ENCODE data around the gene RENBP. TPM values are rescaled to one million over a fixed set of nuclear protein-coding genes. Genes with fewer than 3 reads are reported as not detected.

Gene RENBP
- total RNA-seq, 2 donors from 2014 or later: 11.6 to 13.9 TPM

DNA sequence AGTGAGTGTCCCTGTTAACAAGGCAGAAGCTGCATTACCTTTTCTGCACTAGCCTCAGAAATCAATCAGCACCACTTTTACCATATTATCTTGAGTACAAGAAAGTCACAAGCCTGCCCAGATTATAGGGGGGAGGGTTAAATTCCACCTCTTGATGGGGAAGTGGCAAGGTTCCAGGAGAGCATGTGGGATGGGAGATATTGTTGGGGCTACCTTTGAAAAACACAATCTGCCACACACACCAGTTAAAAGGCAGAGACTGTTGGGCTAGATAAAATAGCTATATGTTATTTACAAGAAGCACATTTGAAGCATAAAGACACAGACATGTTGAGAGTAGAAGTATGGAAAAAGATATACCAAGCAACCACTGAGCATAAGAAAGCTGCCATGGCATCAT, 46.5 kb downstream of the RENBP start:
- Mint-ChIP-seq H3K27me3 (ENCODE audit: low read depth) (peaks cover 40% of the 10 kb centered on the region), H3K36me3 (ENCODE audit: insufficient read depth in 2 of 2) (no peaks in the 10 kb centered on the region), H3K4me1 (ENCODE audit: low read depth) (peaks cover 28% of the 10 kb centered on the region), H3K4me3 (no peak overlapping the region), H3K27ac (no peak overlapping the region), H3K9me3 (peaks cover 0 to 1% of the 10 kb centered on the region in 2 donors)
- no peak for ATAC-seq (replicated peaks in 1 of 2)
- no peak for DNase-seq

GRCh38 chrX:153889123-153889522, 55.3 kb downstream of the RENBP start:
- H3K4me3 Mint-ChIP-seq: no peak overlapping the region
- no peaks in the 10 kb centered on the region for H3K36me3 Mint-ChIP-seq (ENCODE audit: insufficient read depth in 2 of 2)
- H3K27me3 Mint-ChIP-seq (ENCODE audit: low read depth): peaks cover 53% of the 10 kb centered on the region
- peaks cover 4% of the 10 kb centered on the region for H3K4me1 Mint-ChIP-seq (ENCODE audit: low read depth)
- ATAC-seq (replicated peaks in 1 of 2): no peak
- H3K9me3 Mint-ChIP-seq: no peaks in the 10 kb centered on the region
- no peak overlapping the region for H3K27ac Mint-ChIP-seq
- DNase-seq: no peak

- Mint-ChIP-seq H3K9me3 (no peaks in the 10 kb centered on the region), H3K4me1 (ENCODE audit: low read depth) (peaks cover 4% of the 10 kb centered on the region), H3K27ac (no peak overlapping the region), H3K36me3 (ENCODE audit: insufficient read depth in 2 of 2) (no peaks in the 10 kb centered on the region), H3K4me3 (no peak overlapping the region), H3K27me3 (ENCODE audit: low read depth) (peaks cover 47% of the 10 kb centered on the region)
- DNase-seq: no peak
- ATAC-seq (replicated peaks in 1 of 2): no peak
Observed at GRCh38 chrX:153888344-153888743, 56.1 kb downstream of the RENBP start.

DNA sequence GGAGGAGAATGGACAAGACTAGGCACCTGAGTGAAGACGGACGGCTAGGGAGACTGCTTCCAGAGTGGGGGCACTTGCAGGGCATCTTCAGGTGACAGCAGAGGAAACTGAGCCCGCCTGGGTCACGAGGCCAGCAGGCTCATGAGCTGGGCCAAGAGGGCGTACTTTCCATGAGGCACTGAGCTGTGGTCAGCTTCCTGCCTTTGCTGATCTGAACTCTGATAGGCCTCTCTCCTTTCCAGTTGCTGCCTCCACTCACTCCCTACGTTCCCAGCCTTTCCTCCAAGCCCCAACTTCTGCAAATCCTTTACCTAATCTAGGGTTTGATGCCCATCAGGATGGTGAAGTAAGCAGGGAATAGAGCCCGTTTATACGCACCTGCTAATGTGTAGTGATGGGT, 57.1 kb downstream of the RENBP start:
- H3K9me3 Mint-ChIP-seq: no peaks in the 10 kb centered on the region
- no peaks in the 10 kb centered on the region for H3K36me3 Mint-ChIP-seq (ENCODE audit: insufficient read depth in 2 of 2)
- peaks cover 40% of the 10 kb centered on the region for H3K27me3 Mint-ChIP-seq (ENCODE audit: low read depth)
- DNase-seq (no peak), ATAC-seq (replicated peaks in 1 of 2) (no peak)
- H3K4me1 Mint-ChIP-seq (ENCODE audit: low read depth): peaks cover 4% of the 10 kb centered on the region
- H3K4me3 Mint-ChIP-seq: no peak overlapping the region
- H3K27ac Mint-ChIP-seq: no peak overlapping the region

DNA sequence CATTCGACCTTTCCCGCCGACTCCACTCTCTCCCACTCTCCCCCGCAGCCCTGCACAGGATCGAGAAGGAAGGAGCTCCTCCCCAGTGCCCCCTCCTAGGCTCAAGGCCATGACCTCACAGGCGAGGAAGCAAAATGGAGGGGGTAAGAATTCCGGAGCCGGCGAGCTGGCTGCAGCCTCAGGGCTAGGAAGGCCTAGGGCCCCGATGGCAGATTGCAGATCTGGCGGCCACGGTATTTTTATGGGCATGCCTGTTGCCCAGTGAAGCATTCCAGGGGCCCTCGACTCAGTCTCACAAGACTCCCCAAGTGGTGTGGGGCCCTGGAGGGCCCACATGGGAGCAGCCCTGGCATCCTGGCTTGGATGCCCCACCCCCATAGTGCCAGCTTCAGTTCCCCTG, 57.5 kb downstream of the RENBP start:
- Mint-ChIP-seq H3K4me3 (peak overlapping the region in 1 of 2 donors; percentile 47), H3K4me1 (ENCODE audit: low read depth) (peaks cover 4% of the 10 kb centered on the region), H3K9me3 (no peaks in the 10 kb centered on the region), H3K27me3 (ENCODE audit: low read depth) (peaks cover 36% of the 10 kb centered on the region), H3K36me3 (ENCODE audit: insufficient read depth in 2 of 2) (no peaks in the 10 kb centered on the region), H3K27ac (no peak overlapping the region)
- ATAC-seq (replicated peaks in 1 of 2) (no peak), DNase-seq (no peak)

- ATAC-seq (replicated peaks in 1 of 2) (peak; percentile 66 to 67), DNase-seq (peak; percentile 21 to 30)
- Mint-ChIP-seq H3K9me3 (no peaks in the 10 kb centered on the region), H3K4me1 (ENCODE audit: low read depth) (peaks cover 4% of the 10 kb centered on the region), H3K4me3 (peak within 1 kb of the TSS; percentile 50 to 61), H3K36me3 (ENCODE audit: insufficient read depth in 2 of 2) (no peaks in the 10 kb centered on the region), H3K27ac (no peak within 1 kb of the TSS), H3K27me3 (ENCODE audit: low read depth) (peaks cover 34% of the 10 kb centered on the region)
Observed at GRCh38 chrX:153885968-153886903, 58.2 kb downstream of the RENBP start, which contains the start of gene L1CAM. L1CAM (minus strand) TSS chrX:153886173; CDS start chrX:153875836, 10,337 bp downstream.

Other genes starting within 250 kb of the RENBP start
- 10 to 100 TPM; 91.5 to 94.1 TPM for gene BCAP31, start 220.3 kb downstream of the RENBP start, total RNA-seq
- 1 to 10 TPM; 8.0 to 8.3 TPM for gene ABCD1, start 219.8 kb downstream of the RENBP start, total RNA-seq
- gene PLXNB3, start 180.4 kb downstream of the RENBP start, total RNA-seq: 1 to 10 TPM in 1 of 2 donors, under 1 TPM in 1; 0.77 to 1.7 TPM
- not detected for gene SRPK3, start 163.6 kb downstream of the RENBP start, total RNA-seq
- gene IDH3G, start 150.3 kb downstream of the RENBP start, total RNA-seq: 10 to 100 TPM; 34.0 to 41.0 TPM
- gene SSR4, start 150.0 kb downstream of the RENBP start, total RNA-seq: 100 to 1,000 TPM; 150 to 192 TPM
- gene PDZD4, start 114.1 kb downstream of the RENBP start, total RNA-seq: 1 to 10 TPM in 1 of 2 donors, under 1 TPM in 1; 0.82 to 5.0 TPM
- 1 to 10 TPM; 1.8 to 2.1 TPM for gene L1CAM, start 58.5 kb downstream of the RENBP start, total RNA-seq
- gene AVPR2, start 40.0 kb downstream of the RENBP start, total RNA-seq: not detected
- gene ARHGAP4, start 18.4 kb downstream of the RENBP start, total RNA-seq: 100 to 1,000 TPM; 147 to 158 TPM
- 10 to 100 TPM; 76.7 to 94.1 TPM for gene NAA10, start 9.6 kb downstream of the RENBP start, total RNA-seq
- 10 to 100 TPM; 59.3 to 65.8 TPM for gene HCFC1, start 27.2 kb upstream of the RENBP start, total RNA-seq
- gene TMEM187, start 28.1 kb upstream of the RENBP start, total RNA-seq: 1 to 10 TPM; 9.1 to 9.8 TPM
- 100 to 1,000 TPM; 131 to 150 TPM for gene IRAK1, start 75.3 kb upstream of the RENBP start, total RNA-seq
- 10 to 100 TPM; 70.4 to 73.5 TPM for gene MECP2, start 153.1 kb upstream of the RENBP start, total RNA-seq
- not detected for gene OPN1LW, start 199.6 kb upstream of the RENBP start, total RNA-seq
- not detected for gene OPN1MW, start 238.0 kb upstream of the RENBP start, total RNA-seq

Data from activated T-cell treated with anti-CD3 and anti-CD28 coated beads, Interleukin-2, amount 50 U/mL, for 72 hours (primary cell).